Progenitor cell of endocrine pancreas (in vitro differentiated cells): ENCODE data around the gene SLC16A11. TPM values are rescaled to one million over a fixed set of nuclear protein-coding genes. Genes with fewer than 3 reads are reported as not detected.
A peak's percentile ranks its signal among the peaks of the same experiment; 100 is the strongest.

Experiments used
- DNase-seq: peaks from one replicate; pipeline ENCODE4 v3.0.0; 2021; ENCODE audit warnings: low spot score; ENCODE audit not compliant: unreplicated experiment
- H3K27ac Mint-ChIP-seq: 2 replicates; pipeline ENCODE4 v1.8.0; 2021; ENCODE audit warnings: mild to moderate bottlenecking, moderate library complexity, mixed read lengths
- H3K27me3 Mint-ChIP-seq: 2 replicates; pipeline ENCODE4 v1.8.0; 2021; ENCODE audit warnings: mixed read lengths
- H3K36me3 Mint-ChIP-seq: 2 replicates; pipeline ENCODE4 v1.8.0; 2022; ENCODE audit warnings: mixed read lengths; ENCODE audit not compliant: insufficient read depth
- H3K4me1 Mint-ChIP-seq: 2 replicates; pipeline ENCODE4 v1.8.0; 2021; ENCODE audit warnings: low read depth, mixed read lengths
- H3K4me3 Mint-ChIP-seq: 2 replicates; pipeline ENCODE4 v1.8.0; 2021; ENCODE audit warnings: low read depth, mild to moderate bottlenecking, moderate library complexity, mixed read lengths
- H3K9me3 Mint-ChIP-seq: 2 replicates; pipeline ENCODE4 v1.8.0; 2021; ENCODE audit warnings: low read depth, mixed read lengths
- total RNA-seq: library from RNA; stranded (reverse); gene quantifications from 2 replicates; pipeline ENCODE4 v1.2.1, GENCODE V29; 2021
- TF ChIP-seq, protein P1 (sequence below): fragments of 200-600 bp; sonication (generic); IDR thresholded peaks from one replicate; pipeline ENCODE4 v1.5.0; 2021; ENCODE audit warnings: antibody characterized with exemption, mild to moderate bottlenecking; ENCODE audit not compliant: unreplicated experiment

The SLC16A11 gene
- total RNA-seq, 1 donor from 2014 or later, result 1.4 TPM

DNA sequence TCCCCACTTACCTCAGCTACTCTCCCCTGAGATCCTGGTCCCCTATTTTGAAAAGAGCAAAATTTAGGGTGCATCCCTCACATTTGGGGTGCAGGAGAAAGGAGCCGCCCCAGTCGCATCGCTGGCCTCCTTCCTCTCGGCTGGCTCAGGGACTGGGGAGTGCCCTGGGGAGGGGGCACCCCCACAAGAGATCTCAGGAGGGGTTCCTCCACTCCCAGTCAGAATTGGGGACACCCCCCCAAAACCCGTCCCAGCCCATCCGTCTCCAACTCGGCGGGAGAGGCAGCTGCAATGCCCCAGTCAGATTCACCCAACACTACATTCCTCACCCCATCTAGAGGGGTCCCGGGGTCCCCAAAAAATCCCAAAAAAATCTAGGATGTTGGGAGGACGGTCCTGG lies 24.5 kb downstream of the SLC16A11 start:
- H3K4me1 Mint-ChIP-seq, result peaks cover 5% of the 10 kb centered on the region
- no peaks in the 10 kb centered on the region for H3K9me3 Mint-ChIP-seq
- no peak overlapping the region for H3K4me3 Mint-ChIP-seq
- H3K36me3 Mint-ChIP-seq, result peaks cover 3% of the 10 kb centered on the region
- H3K27me3 Mint-ChIP-seq, result peaks cover 40% of the 10 kb centered on the region
- no peak for DNase-seq
- TF ChIP-seq, protein P1, sequence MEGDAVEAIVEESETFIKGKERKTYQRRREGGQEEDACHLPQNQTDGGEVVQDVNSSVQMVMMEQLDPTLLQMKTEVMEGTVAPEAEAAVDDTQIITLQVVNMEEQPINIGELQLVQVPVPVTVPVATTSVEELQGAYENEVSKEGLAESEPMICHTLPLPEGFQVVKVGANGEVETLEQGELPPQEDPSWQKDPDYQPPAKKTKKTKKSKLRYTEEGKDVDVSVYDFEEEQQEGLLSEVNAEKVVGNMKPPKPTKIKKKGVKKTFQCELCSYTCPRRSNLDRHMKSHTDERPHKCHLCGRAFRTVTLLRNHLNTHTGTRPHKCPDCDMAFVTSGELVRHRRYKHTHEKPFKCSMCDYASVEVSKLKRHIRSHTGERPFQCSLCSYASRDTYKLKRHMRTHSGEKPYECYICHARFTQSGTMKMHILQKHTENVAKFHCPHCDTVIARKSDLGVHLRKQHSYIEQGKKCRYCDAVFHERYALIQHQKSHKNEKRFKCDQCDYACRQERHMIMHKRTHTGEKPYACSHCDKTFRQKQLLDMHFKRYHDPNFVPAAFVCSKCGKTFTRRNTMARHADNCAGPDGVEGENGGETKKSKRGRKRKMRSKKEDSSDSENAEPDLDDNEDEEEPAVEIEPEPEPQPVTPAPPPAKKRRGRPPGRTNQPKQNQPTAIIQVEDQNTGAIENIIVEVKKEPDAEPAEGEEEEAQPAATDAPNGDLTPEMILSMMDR, result no peak
- H3K27ac Mint-ChIP-seq, result no peak overlapping the region

DNA sequence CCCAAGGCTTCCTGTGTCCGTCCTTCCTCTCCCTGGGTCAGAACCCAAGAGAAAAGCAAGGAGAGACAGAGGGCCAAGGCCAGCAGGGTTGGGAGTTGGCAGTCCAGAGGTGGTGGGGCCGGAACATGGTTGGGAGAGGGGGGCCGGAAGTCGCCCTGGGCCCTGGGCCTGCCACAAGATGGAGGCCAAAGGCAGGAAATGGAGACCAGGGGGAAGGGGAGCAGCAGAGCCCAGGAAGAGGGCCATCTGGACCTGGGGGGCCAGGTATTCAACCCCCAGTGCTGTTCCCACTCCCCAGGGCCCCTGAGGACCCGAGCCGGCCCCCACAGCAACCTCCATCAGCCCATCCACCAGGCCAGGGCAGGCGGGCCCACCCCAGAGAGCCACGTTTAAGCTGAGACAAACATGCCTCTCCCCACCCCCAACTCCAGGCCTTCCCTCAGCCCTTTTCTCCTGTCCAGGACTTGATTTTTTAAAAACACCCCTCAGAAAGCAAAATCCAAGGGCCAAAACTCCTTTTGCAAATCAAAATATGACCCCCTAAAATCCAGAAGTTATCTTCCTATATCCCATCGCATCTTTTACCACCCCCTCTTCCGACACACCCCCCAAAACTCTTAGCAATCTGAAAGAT lies 25.4 kb downstream of the SLC16A11 start:
- H3K27ac Mint-ChIP-seq, result no peak overlapping the region
- no peak overlapping the region for H3K4me3 Mint-ChIP-seq
- peaks cover 3% of the 10 kb centered on the region for H3K36me3 Mint-ChIP-seq
- H3K9me3 Mint-ChIP-seq, result no peaks in the 10 kb centered on the region
- peaks cover 31% of the 10 kb centered on the region for H3K27me3 Mint-ChIP-seq
- DNase-seq, result no peak
- H3K4me1 Mint-ChIP-seq, result peaks cover 15% of the 10 kb centered on the region
- TF ChIP-seq, protein P1, result no peak

DNA sequence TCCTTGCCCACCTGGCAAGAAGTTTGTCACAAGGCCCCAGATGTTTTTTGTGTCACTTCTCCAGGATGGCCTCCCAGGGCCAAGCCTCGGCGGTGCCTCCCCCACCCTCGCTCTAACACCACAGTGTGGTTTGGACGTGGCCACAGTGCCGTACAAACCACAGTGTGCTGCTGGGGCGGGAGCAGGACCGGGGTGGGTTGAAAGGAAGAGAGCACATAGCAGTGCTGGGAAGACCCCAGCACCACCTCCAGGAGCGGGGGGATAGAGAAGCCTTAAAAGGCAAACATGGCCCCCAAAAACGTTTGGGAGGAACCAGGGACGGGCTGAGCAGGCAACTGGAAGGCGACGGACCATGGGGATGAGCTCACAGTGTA lies 26.1 kb downstream of the SLC16A11 start:
- Mint-ChIP-seq H3K4me3 (no peak overlapping the region), H3K27ac (no peak overlapping the region), H3K27me3 (peaks cover 25% of the 10 kb centered on the region), H3K36me3 (peaks cover 3% of the 10 kb centered on the region), H3K9me3 (no peaks in the 10 kb centered on the region), H3K4me1 (peaks cover 20% of the 10 kb centered on the region)
- TF ChIP-seq, protein P1, result no peak
- no peak for DNase-seq

DNA sequence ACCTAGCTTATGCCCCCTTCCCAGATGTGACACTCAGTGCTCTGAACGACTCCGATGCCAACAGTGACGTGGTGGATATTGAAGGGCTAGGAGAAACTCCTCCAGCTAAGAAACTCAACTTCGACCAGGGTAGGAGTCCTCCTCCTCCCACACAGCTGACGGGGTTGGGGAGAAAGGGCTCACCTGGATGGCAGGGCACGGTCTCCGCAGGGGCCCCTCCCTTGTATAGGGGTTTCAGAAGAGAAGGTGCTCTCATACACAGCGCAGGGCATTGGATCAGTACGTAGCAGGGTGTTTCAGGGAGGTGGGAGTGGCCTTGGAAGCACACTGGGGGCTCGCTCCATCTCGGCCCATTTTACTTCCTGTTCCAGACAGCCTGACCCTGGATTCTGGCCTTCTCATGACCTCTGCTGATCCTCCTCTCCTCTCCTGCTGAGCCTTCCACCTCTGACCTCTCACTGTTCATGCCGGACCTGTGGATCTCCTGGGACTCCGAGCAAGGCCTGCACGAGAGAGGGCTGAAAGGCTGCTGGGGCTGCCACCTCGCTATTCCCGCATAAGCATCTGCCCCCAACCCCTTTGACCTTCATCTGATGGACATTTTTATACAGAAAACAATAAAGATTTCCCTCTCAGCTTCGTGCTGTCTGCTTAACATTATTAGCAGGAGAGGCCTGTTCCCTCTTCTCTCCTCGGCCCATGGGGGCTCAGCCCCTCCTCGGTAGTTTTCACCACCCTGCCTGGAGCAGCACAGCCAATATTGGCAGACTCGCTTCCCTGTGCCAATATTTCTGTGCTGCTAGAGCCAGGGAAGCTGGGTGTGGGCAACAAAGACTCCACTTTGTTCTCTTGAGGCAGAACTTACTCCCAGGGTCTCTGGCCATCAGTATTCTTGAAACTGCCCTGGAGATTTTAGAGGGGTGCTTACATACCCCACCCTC lies 26.7 kb downstream of the SLC16A11 start:
- Mint-ChIP-seq H3K9me3 (no peaks in the 10 kb centered on the region), H3K27me3 (peaks cover 18% of the 10 kb centered on the region), H3K4me3 (peak overlapping the region; percentile 26), H3K27ac (no peak overlapping the region), H3K4me1 (peaks cover 22% of the 10 kb centered on the region), H3K36me3 (peaks cover 3% of the 10 kb centered on the region)
- no peak for DNase-seq
- TF ChIP-seq, protein P1, result no peak

DNA sequence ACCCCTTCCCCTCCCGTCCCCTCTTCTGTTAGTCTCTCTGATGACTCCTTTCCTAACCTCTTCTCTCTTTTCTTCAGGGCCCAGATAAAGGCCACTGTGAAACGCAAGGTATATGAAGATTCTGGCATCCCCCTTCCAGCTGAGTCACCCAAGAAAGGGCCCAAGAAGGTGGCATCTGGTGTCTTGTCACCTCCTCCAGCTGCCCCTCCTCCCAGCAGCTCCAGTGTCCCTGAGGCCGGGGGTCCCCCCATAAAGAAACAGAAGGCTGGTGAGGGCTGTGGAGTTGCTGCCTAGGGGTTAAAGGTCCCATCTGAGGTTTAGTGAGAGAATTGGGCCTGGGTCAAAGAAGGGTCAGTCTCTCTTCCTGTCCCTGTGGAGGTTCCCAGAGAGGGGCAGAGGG lies 27.5 kb downstream of the SLC16A11 start:
- no peaks in the 10 kb centered on the region for H3K9me3 Mint-ChIP-seq
- no peak for DNase-seq
- peaks cover 3% of the 10 kb centered on the region for H3K36me3 Mint-ChIP-seq
- H3K27me3 Mint-ChIP-seq, result peaks cover 12% of the 10 kb centered on the region
- H3K4me3 Mint-ChIP-seq, result peak overlapping the region; percentile 53
- no peak overlapping the region for H3K27ac Mint-ChIP-seq
- peaks cover 29% of the 10 kb centered on the region for H3K4me1 Mint-ChIP-seq
- TF ChIP-seq, protein P1, result no peak
